ENCODE data around the gene GLIS1.

GLIS1 gene

DNA sequence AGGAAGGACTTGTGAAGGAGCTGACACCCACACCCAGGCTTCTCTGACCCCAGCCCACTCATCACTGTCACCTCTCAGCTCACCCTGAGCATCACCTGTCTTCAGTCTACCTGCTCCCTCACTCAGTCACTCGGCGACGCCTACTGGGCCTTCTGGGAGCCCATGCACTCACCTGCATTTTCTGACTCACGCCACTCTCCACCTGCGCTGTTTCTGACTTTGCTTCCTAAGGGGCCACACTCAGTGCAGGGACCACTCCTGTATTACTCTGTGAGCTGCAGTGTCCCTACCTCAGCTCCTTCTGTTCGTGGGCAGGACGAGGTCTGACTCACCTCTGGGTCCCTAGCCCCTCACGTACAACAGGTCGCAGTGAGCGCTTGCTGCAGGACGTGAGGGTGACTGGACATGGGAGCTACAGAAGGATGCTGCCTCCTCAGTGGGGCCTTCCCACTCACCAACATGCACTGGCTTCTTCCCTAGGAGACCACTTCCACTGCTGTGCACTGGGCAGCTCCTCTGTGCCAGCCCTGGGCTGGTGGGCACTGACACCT, 102.3 kb downstream of the GLIS1 start:
- TF ChIP-seq, protein P1, sequence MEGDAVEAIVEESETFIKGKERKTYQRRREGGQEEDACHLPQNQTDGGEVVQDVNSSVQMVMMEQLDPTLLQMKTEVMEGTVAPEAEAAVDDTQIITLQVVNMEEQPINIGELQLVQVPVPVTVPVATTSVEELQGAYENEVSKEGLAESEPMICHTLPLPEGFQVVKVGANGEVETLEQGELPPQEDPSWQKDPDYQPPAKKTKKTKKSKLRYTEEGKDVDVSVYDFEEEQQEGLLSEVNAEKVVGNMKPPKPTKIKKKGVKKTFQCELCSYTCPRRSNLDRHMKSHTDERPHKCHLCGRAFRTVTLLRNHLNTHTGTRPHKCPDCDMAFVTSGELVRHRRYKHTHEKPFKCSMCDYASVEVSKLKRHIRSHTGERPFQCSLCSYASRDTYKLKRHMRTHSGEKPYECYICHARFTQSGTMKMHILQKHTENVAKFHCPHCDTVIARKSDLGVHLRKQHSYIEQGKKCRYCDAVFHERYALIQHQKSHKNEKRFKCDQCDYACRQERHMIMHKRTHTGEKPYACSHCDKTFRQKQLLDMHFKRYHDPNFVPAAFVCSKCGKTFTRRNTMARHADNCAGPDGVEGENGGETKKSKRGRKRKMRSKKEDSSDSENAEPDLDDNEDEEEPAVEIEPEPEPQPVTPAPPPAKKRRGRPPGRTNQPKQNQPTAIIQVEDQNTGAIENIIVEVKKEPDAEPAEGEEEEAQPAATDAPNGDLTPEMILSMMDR (IDR thresholded peaks at IDR 0.05; ENCODE audit: extremely low read depth, insufficient read depth, missing control alignments), result no peak
- DNase-seq (ENCODE audit: low spot score), result no peak
- in situ Hi-C loops (cut with MboI; ENCODE audit: low pct_unique_long_range_greater_than_20kb, low sequenced_read_pairs, unreplicated experiment), result no loop called here

- DNase-seq (ENCODE audit: low spot score), result no peak
- in situ Hi-C loops (cut with MboI; ENCODE audit: low pct_unique_long_range_greater_than_20kb, low sequenced_read_pairs, unreplicated experiment), result no loop called here
- TF ChIP-seq, protein P1 (IDR thresholded peaks at IDR 0.05; ENCODE audit: extremely low read depth, insufficient read depth, missing control alignments), result no peak
These were observed 104.4 kb downstream of the GLIS1 start for GRCh38 chr1:53634571-53634979.

DNA sequence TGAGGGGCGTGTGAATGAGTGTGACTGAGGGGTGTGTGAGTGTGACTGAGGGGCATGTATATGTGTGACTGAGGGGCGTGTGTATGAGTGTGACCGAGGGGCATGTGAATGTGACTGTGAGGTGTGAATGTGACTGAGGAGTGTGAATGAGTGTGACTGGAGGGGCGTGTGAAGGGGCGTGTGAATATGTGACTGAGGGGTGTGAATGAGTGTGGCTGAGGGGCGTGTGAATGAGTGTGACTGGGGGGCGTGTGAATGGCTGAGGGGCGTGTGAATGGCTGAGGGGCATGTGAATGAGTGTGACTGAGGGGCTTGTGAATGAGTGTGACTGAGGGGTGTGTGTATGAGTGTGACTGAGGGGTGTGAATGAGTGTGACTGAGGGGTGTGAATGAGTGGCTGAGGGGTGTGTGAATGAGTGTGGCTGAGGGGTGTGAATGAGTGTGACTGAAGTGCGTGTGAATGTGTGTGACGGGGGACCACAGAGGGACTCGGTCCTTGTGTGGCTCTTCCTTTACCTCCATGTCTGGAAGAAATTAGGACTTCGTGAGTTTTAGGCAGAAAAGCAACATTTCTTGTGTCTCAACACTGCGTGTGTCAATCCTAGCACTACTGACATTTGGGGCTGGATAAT, 105.8 kb downstream of the GLIS1 start:
- TF ChIP-seq, protein P1 (IDR thresholded peaks at IDR 0.05; ENCODE audit: extremely low read depth, insufficient read depth, missing control alignments), result no peak
- in situ Hi-C loops (cut with MboI; ENCODE audit: low pct_unique_long_range_greater_than_20kb, low sequenced_read_pairs, unreplicated experiment), result no loop called here
- no peak for DNase-seq (ENCODE audit: low spot score)

DNA sequence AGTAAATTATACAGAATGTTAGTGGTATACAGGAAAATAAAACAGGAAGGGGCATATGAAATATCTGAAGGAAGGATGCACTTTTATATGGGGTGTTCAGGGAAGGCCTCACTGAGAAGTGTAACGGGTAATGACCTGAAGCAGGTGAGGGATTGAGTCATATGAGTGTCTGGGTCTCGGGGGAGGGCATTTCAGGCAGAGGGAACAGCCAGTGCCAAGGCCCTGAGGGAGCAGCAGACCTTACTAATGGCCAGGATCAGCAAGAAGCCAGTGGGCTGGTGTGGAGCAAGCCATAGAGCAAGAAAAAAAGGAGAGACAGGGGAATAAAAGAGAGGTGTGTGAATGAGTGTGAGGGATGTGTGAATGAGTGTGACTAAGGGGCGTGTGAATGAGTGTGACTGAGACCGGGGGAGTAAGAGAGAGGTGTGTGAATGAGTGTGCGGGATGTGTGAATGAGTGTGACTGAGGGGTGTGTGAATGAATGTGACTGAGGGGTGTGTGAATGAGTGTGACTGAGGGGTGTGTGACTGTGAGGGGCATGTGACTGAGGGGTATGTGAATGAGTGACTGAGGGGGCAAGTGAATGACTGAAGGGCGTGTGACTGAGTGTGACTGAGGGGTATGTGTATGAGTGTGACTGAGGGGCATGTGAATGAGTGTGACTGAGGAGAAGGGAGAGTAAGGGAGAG, 107.2 kb downstream of the GLIS1 start:
- in situ Hi-C loops (cut with MboI; ENCODE audit: low pct_unique_long_range_greater_than_20kb, low sequenced_read_pairs, unreplicated experiment), result no loop called here
- no peak for DNase-seq (ENCODE audit: low spot score)
- TF ChIP-seq, protein P1 (IDR thresholded peaks at IDR 0.05; ENCODE audit: extremely low read depth, insufficient read depth, missing control alignments), result no peak

DNA sequence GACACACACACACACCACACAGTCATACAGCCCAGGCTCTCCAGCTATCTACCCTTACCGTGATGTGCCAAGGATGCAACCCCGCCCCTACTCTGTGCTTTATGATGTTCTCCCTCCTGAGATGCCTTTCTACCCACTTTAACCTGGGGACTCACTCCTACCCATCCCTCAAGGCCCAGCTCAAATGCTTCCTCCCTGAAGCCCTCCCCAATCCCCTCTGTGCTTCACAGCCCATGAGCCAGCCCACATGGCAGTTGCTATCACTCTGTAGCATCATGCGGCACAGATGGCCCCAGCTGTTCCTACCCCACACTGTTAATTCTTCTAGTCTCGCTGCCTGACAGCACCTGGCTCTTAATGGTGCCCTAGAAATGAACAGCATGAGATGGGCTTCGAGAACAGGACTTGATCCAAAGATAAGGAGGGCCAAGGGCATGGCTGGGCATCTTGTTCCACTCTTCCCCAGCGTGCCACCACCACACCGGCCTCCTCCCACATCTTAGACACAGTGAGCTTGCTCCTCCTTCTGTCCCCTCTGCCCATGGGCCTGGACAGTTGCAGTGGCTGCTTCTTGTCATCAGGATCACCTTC, 109.8 kb downstream of the GLIS1 start:
- DNase-seq (ENCODE audit: low spot score), result no peak
- TF ChIP-seq, protein P1 (IDR thresholded peaks at IDR 0.05; ENCODE audit: extremely low read depth, insufficient read depth, missing control alignments), result no peak
- in situ Hi-C loops (cut with MboI; ENCODE audit: low pct_unique_long_range_greater_than_20kb, low sequenced_read_pairs, unreplicated experiment), result no loop called here

- in situ Hi-C loops (cut with MboI; ENCODE audit: low pct_unique_long_range_greater_than_20kb, low sequenced_read_pairs, unreplicated experiment), result no loop called here
- TF ChIP-seq, protein P1 (IDR thresholded peaks at IDR 0.05; ENCODE audit: extremely low read depth, insufficient read depth, missing control alignments), result no peak
- DNase-seq (ENCODE audit: low spot score), result no peak
These were observed 110.5 kb downstream of the GLIS1 start for GRCh38 chr1:53628286-53628955.

Measured in GM13977 (cell line).